GM23338 (cell line): ENCODE data around the gene ASAP2. TPM values are rescaled to one million over a fixed set of nuclear protein-coding genes. Genes with fewer than 3 reads are reported as not detected.

Source experiments
- ATAC-seq: fragments of 200-7000 bp; cut with Tn5 transposase; 3 replicates; pipeline ENCODE4 v1.9.1; 2020
- DNase-seq: peaks from one replicate; pipeline ENCODE4 v3.0.0-alpha.2; 2015; ENCODE audit warnings: low spot score
- H2AFZ ChIP-seq: fragments of 200-600 bp; sonication (generic); 2 replicates; pipeline ENCODE4 v1.8.0; 2016; ENCODE audit warnings: antibody characterized with exemption, mild to moderate bottlenecking, moderate library complexity
- H3F3A ChIP-seq: fragments of 200-600 bp; sonication (generic); replicated peaks from 2 replicates; pipeline ENCODE4 v1.8.0; 2017; ENCODE audit warnings: antibody characterized with exemption, mixed run types, low read depth
- H3K27ac ChIP-seq: fragments of 200-600 bp; sonication (generic); 2 replicates; pipeline ENCODE4 v1.6.1; 2016; ENCODE audit warnings: low read depth
- H3K27me3 ChIP-seq: fragments of 200-600 bp; sonication (generic); 2 replicates; pipeline ENCODE4 v1.8.0; 2016; ENCODE audit warnings: mild to moderate bottlenecking, mixed run types, moderate library complexity; ENCODE audit not compliant: insufficient read depth
- H3K36me3 ChIP-seq: fragments of 200-600 bp; sonication (generic); 2 replicates; pipeline ENCODE4 v1.8.0; 2016; ENCODE audit warnings: mild to moderate bottlenecking; ENCODE audit not compliant: insufficient read depth
- H3K4me1 ChIP-seq: fragments of 200-600 bp; sonication (generic); 2 replicates; pipeline ENCODE4 v1.8.0; 2016; ENCODE audit warnings: mild to moderate bottlenecking, moderate library complexity; ENCODE audit not compliant: insufficient read depth
- H3K4me2 ChIP-seq: fragments of 200-600 bp; sonication (generic); 2 replicates; pipeline ENCODE4 v1.7.1; 2017; ENCODE audit warnings: mixed run types
- H3K4me3 ChIP-seq: fragments of 200-600 bp; sonication (generic); 2 replicates; pipeline ENCODE4 v1.6.1; 2016; ENCODE audit warnings: mixed run types
- H3K79me2 ChIP-seq: fragments of 200-600 bp; sonication (generic); replicated peaks from 2 replicates; pipeline ENCODE4 v1.8.0; 2017; ENCODE audit warnings: mild to moderate bottlenecking; ENCODE audit not compliant: insufficient read depth
- H3K9me2 ChIP-seq: fragments of 200-600 bp; sonication (generic); 2 replicates; pipeline ENCODE4 v1.8.0; 2017; ENCODE audit not compliant: insufficient read depth
- H4K20me1 ChIP-seq: fragments of 200-600 bp; sonication (generic); replicated peaks from 2 replicates; pipeline ENCODE4 v1.8.0; 2017; ENCODE audit warnings: mild to moderate bottlenecking; ENCODE audit not compliant: insufficient read depth
- H3K27ac Mint-ChIP-seq: 2 replicates; pipeline ENCODE4 v1.8.0; 2020; ENCODE audit warnings: inconsistent platforms, mild to moderate bottlenecking, moderate library complexity, mixed read lengths
- H3K27me3 Mint-ChIP-seq: 3 replicates; pipeline ENCODE4 v1.8.0; 2022; ENCODE audit warnings: low read depth, mild to moderate bottlenecking, moderate library complexity, mixed read lengths, inconsistent platforms; ENCODE audit not compliant: insufficient read depth, poor library complexity
- H3K36me3 Mint-ChIP-seq: 3 replicates; pipeline ENCODE4 v1.8.0; 2021; ENCODE audit warnings: low read depth, mild to moderate bottlenecking, inconsistent platforms, moderate library complexity, mixed read lengths
- H3K4me1 Mint-ChIP-seq: 3 replicates; pipeline ENCODE4 v1.8.0; 2020; ENCODE audit warnings: mild to moderate bottlenecking, inconsistent platforms, mixed read lengths
- H3K4me3 Mint-ChIP-seq: 3 replicates; pipeline ENCODE4 v1.8.0; 2021; ENCODE audit warnings: moderate library complexity, mild to moderate bottlenecking, inconsistent platforms, mixed read lengths
- H3K9me3 Mint-ChIP-seq: 3 replicates; pipeline ENCODE4 v1.8.0; 2020; ENCODE audit warnings: moderate library complexity, mild to moderate bottlenecking, inconsistent platforms, mixed read lengths
- CREB1 ChIP-seq: fragments of 250-450 bp; sonication (Bioruptor Pico); IDR thresholded peaks from 2 replicates; pipeline ENCODE4 v1.5.0; 2020; ENCODE audit warnings: low read depth, mild to moderate bottlenecking, moderate library complexity
- JUNB ChIP-seq: IDR thresholded peaks from one replicate; pipeline ENCODE4 v1.6.1; 2016; ENCODE audit warnings: antibody characterized with exemption; ENCODE audit not compliant: unreplicated experiment
- REST ChIP-seq: IDR thresholded peaks from one replicate; pipeline ENCODE4 v1.6.1; 2018; ENCODE audit warnings: antibody characterized with exemption; ENCODE audit not compliant: unreplicated experiment
- STAT1 ChIP-seq: IDR thresholded peaks from one replicate; pipeline ENCODE4 v1.6.1; 2016; ENCODE audit warnings: antibody characterized with exemption; ENCODE audit not compliant: unreplicated experiment
- ZNF114 ChIP-seq: fragments of 250-450 bp; sonication (Bioruptor Pico); IDR thresholded peaks from 2 replicates; pipeline ENCODE4 v1.5.0; 2020; ENCODE audit warnings: mild to moderate bottlenecking, moderate library complexity
- ZNF462 ChIP-seq: fragments of 250-450 bp; sonication (Bioruptor Pico); IDR thresholded peaks from 2 replicates; pipeline ENCODE4 v1.5.0; 2020; ENCODE audit warnings: mild to moderate bottlenecking, moderate library complexity
- polyA plus RNA-seq: library from polyadenylated mRNA; unstranded; fragments of >200 nt; fragmentation: Nextera tagmentation; extraction: Ambion mirVana; gene quantifications from 2 replicates; pipeline ENCODE4 v1.2.1, GENCODE V29; 2016
- total RNA-seq: library from RNA; depleted of rRNA; stranded (reverse); fragments of >200 nt; shearing (Covaris generic); gene quantifications from 2 replicates; pipeline ENCODE4 v1.2.3, GENCODE V29; 2014

ASAP2 gene
- total and polyA plus RNA-seq, 2 experiments from 2014 or later: 2.6 to 15.6 TPM

- TF ChIP-seq ZNF462: no peak
These were observed 4.9 kb downstream of the ASAP2 start (continued) for GRCh38 chr2:9211496-9211895.

- Histone ChIP-seq H3K4me1 (peaks cover 20% of the 10 kb centered on the region), H2AFZ (no peak overlapping the region), H3K27ac (no peak overlapping the region), H3K27me3 (peaks cover 18% of the 10 kb centered on the region), H3K79me2 (peaks cover 60% of the 10 kb centered on the region), H3K4me3 (no peak overlapping the region), H3K4me2 (no peak overlapping the region), H3K36me3 (no peaks in the 10 kb centered on the region), H3K9me2 (no peaks in the 10 kb centered on the region), H3F3A (no peaks in the 10 kb centered on the region), H4K20me1 (peaks cover 55% of the 10 kb centered on the region)
- H3K27me3 Mint-ChIP-seq: peaks cover 11% of the 10 kb centered on the region
- no peak overlapping the region for H3K27ac Mint-ChIP-seq
- no peak overlapping the region for H3K4me3 Mint-ChIP-seq
- ATAC-seq: no peak
- H3K4me1 Mint-ChIP-seq: peaks cover 35% of the 10 kb centered on the region
- no peaks in the 10 kb centered on the region for H3K9me3 Mint-ChIP-seq
- peaks cover 11% of the 10 kb centered on the region for H3K36me3 Mint-ChIP-seq
- DNase-seq: no peak
- TF ChIP-seq REST (no peak), STAT1 (no peak), CREB1 (CRISPR knock-in tag) (no peak), ZNF114 (no peak), JUNB (no peak)
These were observed 5.5 kb downstream of the ASAP2 start for GRCh38 chr2:9212010-9212635.
